Left ventricle myocardium inferior (tissue), 1 donor: ENCODE measurements around the gene MTFR1L. TPM values are rescaled to one million over a fixed set of nuclear protein-coding genes. Genes with fewer than 3 reads are reported as not detected.

ENCODE experiments used
- DNase-seq: peaks from one replicate; pipeline ENCODE4 v3.0.0-alpha.2; 2020
- H3K27ac ChIP-seq: fragments of 200-600 bp; replicated peaks from 2 replicates; pipeline ENCODE4 v1.8.0; 2021
- H3K27me3 ChIP-seq: fragments of 200-600 bp; 2 replicates; pipeline ENCODE4 v1.8.0; 2021; ENCODE audit warnings: low read depth
- H3K36me3 ChIP-seq: fragments of 200-600 bp; 2 replicates; pipeline ENCODE4 v1.8.0; 2021
- H3K4me1 ChIP-seq: fragments of 200-600 bp; 2 replicates; pipeline ENCODE4 v1.8.0; 2021
- H3K4me3 ChIP-seq: fragments of 200-600 bp; 2 replicates; pipeline ENCODE4 v1.8.0; 2021; ENCODE audit warnings: mild to moderate bottlenecking, moderate library complexity
- H3K9me3 ChIP-seq: fragments of 200-600 bp; replicated peaks from 2 replicates; pipeline ENCODE4 v1.8.0; 2021
- intact Hi-C: fragments of 100-400 bp; cut with micrococcal nuclease; formaldehyde crosslinking; loops from one replicate; pipeline ENCODE4 v1.11.0; 2022
- total RNA-seq: library from RNA; stranded (reverse); fragmentation: NEBNext Ultra II Directional; extraction: Animal tissue kit (Norgen Biotek cat#: 25700); gene quantifications from one replicate; pipeline ENCODE4 v1.2.1, GENCODE V29; 2021
- TF ChIP-seq, protein P1 (sequence below): fragments of 200-600 bp; IDR thresholded peaks from 2 replicates; pipeline ENCODE4 v1.8.0; 2021; ENCODE audit warnings: antibody characterized with exemption, mild to moderate bottlenecking, borderline replicate concordance
- donor health status: DM: no; HTN: yes; CAD: no; lungs with severe emphysema.

Gene MTFR1L
- total RNA-seq, 1 donor from 2014 or later = 252 TPM

- DNase-seq = peak; percentile 38
- Histone ChIP-seq H3K4me3 (peak overlapping the region; percentile 89), H3K27me3 (no peaks in the 10 kb centered on the region), H3K4me1 (peaks cover 74% of the 10 kb centered on the region), H3K9me3 (no peaks in the 10 kb centered on the region), H3K36me3 (peaks cover 24% of the 10 kb centered on the region), H3K27ac (peak overlapping the region; percentile 95)
- intact Hi-C loops = no loop called here
- TF ChIP-seq, protein P1, sequence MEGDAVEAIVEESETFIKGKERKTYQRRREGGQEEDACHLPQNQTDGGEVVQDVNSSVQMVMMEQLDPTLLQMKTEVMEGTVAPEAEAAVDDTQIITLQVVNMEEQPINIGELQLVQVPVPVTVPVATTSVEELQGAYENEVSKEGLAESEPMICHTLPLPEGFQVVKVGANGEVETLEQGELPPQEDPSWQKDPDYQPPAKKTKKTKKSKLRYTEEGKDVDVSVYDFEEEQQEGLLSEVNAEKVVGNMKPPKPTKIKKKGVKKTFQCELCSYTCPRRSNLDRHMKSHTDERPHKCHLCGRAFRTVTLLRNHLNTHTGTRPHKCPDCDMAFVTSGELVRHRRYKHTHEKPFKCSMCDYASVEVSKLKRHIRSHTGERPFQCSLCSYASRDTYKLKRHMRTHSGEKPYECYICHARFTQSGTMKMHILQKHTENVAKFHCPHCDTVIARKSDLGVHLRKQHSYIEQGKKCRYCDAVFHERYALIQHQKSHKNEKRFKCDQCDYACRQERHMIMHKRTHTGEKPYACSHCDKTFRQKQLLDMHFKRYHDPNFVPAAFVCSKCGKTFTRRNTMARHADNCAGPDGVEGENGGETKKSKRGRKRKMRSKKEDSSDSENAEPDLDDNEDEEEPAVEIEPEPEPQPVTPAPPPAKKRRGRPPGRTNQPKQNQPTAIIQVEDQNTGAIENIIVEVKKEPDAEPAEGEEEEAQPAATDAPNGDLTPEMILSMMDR = no peak
Observed at GRCh38 chr1:25820247-25821111, 725 bp downstream of the MTFR1L start.

GRCh38 chr1:25821112-25821476 lies 1.3 kb downstream of the MTFR1L start:
- peak overlapping the region; percentile 95 for H3K27ac ChIP-seq
- peak overlapping the region; percentile 89 for H3K4me3 ChIP-seq
- intact Hi-C loops = no loop called here
- H3K4me1 ChIP-seq = peaks cover 80% of the 10 kb centered on the region
- TF ChIP-seq, protein P1 = no peak
- peaks cover 20% of the 10 kb centered on the region for H3K36me3 ChIP-seq
- no peaks in the 10 kb centered on the region for H3K27me3 ChIP-seq
- DNase-seq = no peak
- no peaks in the 10 kb centered on the region for H3K9me3 ChIP-seq

GRCh38 chr1:25821630-25822091 lies 1.9 kb downstream of the MTFR1L start:
- no peaks in the 10 kb centered on the region for H3K27me3 ChIP-seq
- DNase-seq = no peak

GRCh38 chr1:25825605-25826004 lies 5.9 kb downstream of the MTFR1L start:
- Histone ChIP-seq H3K27me3 (no peaks in the 10 kb centered on the region), H3K27ac (peak overlapping the region; percentile 44), H3K4me3 (no peak overlapping the region), H3K4me1 (peaks cover 66% of the 10 kb centered on the region), H3K36me3 (peaks cover 58% of the 10 kb centered on the region), H3K9me3 (no peaks in the 10 kb centered on the region)
- TF ChIP-seq, protein P1 = no peak
- DNase-seq = no peak
- intact Hi-C loops = no loop called here

More at GRCh38 chr1:25821630-25822091, 1.9 kb downstream of the MTFR1L start:
- Histone ChIP-seq H3K4me1 (peaks cover 83% of the 10 kb centered on the region), H3K9me3 (no peaks in the 10 kb centered on the region), H3K4me3 (peak overlapping the region; percentile 89), H3K27ac (peak overlapping the region; percentile 95), H3K36me3 (peaks cover 20% of the 10 kb centered on the region)
- intact Hi-C loops = no loop called here
- TF ChIP-seq, protein P1 = no peak

GRCh38 chr1:25826571-25826970 lies 6.8 kb downstream of the MTFR1L start:
- H3K36me3 ChIP-seq = peaks cover 67% of the 10 kb centered on the region
- no peak overlapping the region for H3K27ac ChIP-seq
- no peaks in the 10 kb centered on the region for H3K9me3 ChIP-seq
- peaks cover 60% of the 10 kb centered on the region for H3K4me1 ChIP-seq
- DNase-seq = no peak
- no peaks in the 10 kb centered on the region for H3K27me3 ChIP-seq
- TF ChIP-seq, protein P1 = no peak
- intact Hi-C loops = no loop called here
- H3K4me3 ChIP-seq = no peak overlapping the region
